ENCODE measurements around the gene ARHGAP18.

ARHGAP18 gene

GRCh38 chr6:129641344-129641743 is 68.6 kb downstream of the ARHGAP18 start:
- DNase-seq = no peak

GRCh38 chr6:129638686-129639085 is 71.3 kb downstream of the ARHGAP18 start:
- DNase-seq = no peak

- DNase-seq = no peak
Measured at GRCh38 chr6:129638055-129638684, 71.8 kb downstream of the ARHGAP18 start.

GRCh38 chr6:129637340-129638054 is 72.5 kb downstream of the ARHGAP18 start:
- no peak for DNase-seq

- no peak for DNase-seq
Measured at GRCh38 chr6:129635396-129636130, 74.4 kb downstream of the ARHGAP18 start.

- DNase-seq = no peak
Measured at GRCh38 chr6:129634411-129635230, 75.4 kb downstream of the ARHGAP18 start.

GRCh38 chr6:129633529-129633928 is 76.4 kb downstream of the ARHGAP18 start:
- DNase-seq = no peak

- no peak for DNase-seq
Measured at GRCh38 chr6:129632172-129632613, 77.8 kb downstream of the ARHGAP18 start.

- DNase-seq = no peak
Measured at GRCh38 chr6:129631070-129631469, 78.9 kb downstream of the ARHGAP18 start.

- no peak for DNase-seq
Measured at GRCh38 chr6:129630596-129630995, 79.4 kb downstream of the ARHGAP18 start.

GRCh38 chr6:129628101-129628815 is 81.7 kb downstream of the ARHGAP18 start:
- no peak for DNase-seq

GRCh38 chr6:129624488-129624887 is 85.5 kb downstream of the ARHGAP18 start:
- DNase-seq = no peak

GRCh38 chr6:129623008-129623732 is 86.8 kb downstream of the ARHGAP18 start:
- DNase-seq = no peak

- peak; percentile 28 for DNase-seq
Measured at GRCh38 chr6:129621252-129621651, 88.7 kb downstream of the ARHGAP18 start.

GRCh38 chr6:129620234-129620610 is 89.8 kb downstream of the ARHGAP18 start:
- DNase-seq = no peak

- no peak for DNase-seq
Measured at GRCh38 chr6:129619579-129620233, 90.3 kb downstream of the ARHGAP18 start.

- DNase-seq = no peak
Measured at GRCh38 chr6:129617986-129618385, 92.0 kb downstream of the ARHGAP18 start.

- no peak for DNase-seq
Measured at GRCh38 chr6:129615496-129615895, 94.5 kb downstream of the ARHGAP18 start.

GRCh38 chr6:129615020-129615419 is 95.0 kb downstream of the ARHGAP18 start:
- no peak for DNase-seq

GRCh38 chr6:129614464-129614863 is 95.5 kb downstream of the ARHGAP18 start:
- no peak for DNase-seq

GRCh38 chr6:129612440-129612839 is 97.5 kb downstream of the ARHGAP18 start:
- DNase-seq = no peak

Measured in activated naive CD4-positive, alpha-beta T cell treated with anti-CD3 and anti-CD28 coated beads, Interleukin-2, amount 50 U/mL, for 16 hours (primary cell).